ENCODE measurements around the gene TBC1D13. TPM values are rescaled to one million over a fixed set of nuclear protein-coding genes. Genes with fewer than 3 reads are reported as not detected.

The TBC1D13 gene
- total RNA-seq, 1 donor from 2014 or later = 12.3 TPM

- DNase-seq (ENCODE audit: low read depth, low spot score) = no peak
Observed at GRCh38 chr9:128820665-128821583, 33.9 kb downstream of the TBC1D13 start.

- no peak for DNase-seq (ENCODE audit: low read depth, low spot score)
Observed at GRCh38 chr9:128821584-128822406, 34.7 kb downstream of the TBC1D13 start.

- no peak for DNase-seq (ENCODE audit: low read depth, low spot score)
Observed at GRCh38 chr9:128822407-128823042, 35.5 kb downstream of the TBC1D13 start.

- no peak for DNase-seq (ENCODE audit: low read depth, low spot score)
Observed at GRCh38 chr9:128823362-128823902, 36.4 kb downstream of the TBC1D13 start.

GRCh38 chr9:128823903-128824406, 36.9 kb downstream of the TBC1D13 start:
- no peak for DNase-seq (ENCODE audit: low read depth, low spot score)

- no peak for DNase-seq (ENCODE audit: low read depth, low spot score)
Observed at GRCh38 chr9:128824911-128825310, 37.9 kb downstream of the TBC1D13 start.

- DNase-seq (ENCODE audit: low read depth, low spot score) = no peak
Observed at GRCh38 chr9:128825923-128826700, 39.1 kb downstream of the TBC1D13 start.

GRCh38 chr9:128828267-128828666, 41.2 kb downstream of the TBC1D13 start:
- no peak for DNase-seq (ENCODE audit: low read depth, low spot score)

GRCh38 chr9:128828719-128829452, 41.8 kb downstream of the TBC1D13 start:
- no peak for DNase-seq (ENCODE audit: low read depth, low spot score)

GRCh38 chr9:128829477-128830251, 42.6 kb downstream of the TBC1D13 start, which contains the start of gene SPOUT1:
TSS of gene SPOUT1 (minus strand) at chr9:128829794. CDS start at chr9:128829780, 14 bp downstream.
- DNase-seq (ENCODE audit: low read depth, low spot score) = peak; percentile 52

- DNase-seq (ENCODE audit: low read depth, low spot score) = no peak
Observed at GRCh38 chr9:128833696-128834095, 46.6 kb downstream of the TBC1D13 start.

- no peak for DNase-seq (ENCODE audit: low read depth, low spot score)
Observed at GRCh38 chr9:128835246-128836210, 48.5 kb downstream of the TBC1D13 start.

- no peak for DNase-seq (ENCODE audit: low read depth, low spot score)
Observed at GRCh38 chr9:128836509-128837145, 49.6 kb downstream of the TBC1D13 start.

GRCh38 chr9:128838338-128838737, 51.3 kb downstream of the TBC1D13 start:
- no peak for DNase-seq (ENCODE audit: low read depth, low spot score)

GRCh38 chr9:128840524-128840923, 53.5 kb downstream of the TBC1D13 start:
- DNase-seq (ENCODE audit: low read depth, low spot score) = no peak

- no peak for DNase-seq (ENCODE audit: low read depth, low spot score)
Observed at GRCh38 chr9:128841694-128842492, 54.8 kb downstream of the TBC1D13 start.
